Activated CD4-positive, alpha-beta T cell treated with anti-CD3 and anti-CD28 coated beads, Interleukin-2, amount 50 U/mL, for 16 hours (primary cell): ENCODE measurements around the gene INTS15.
"Not testable (repeated sequence)": the region's sequence is repeated elsewhere in the genome, so short reads cannot be mapped to it uniquely, and the experiment has no call there.

ENCODE experiments used
- DNase-seq: peaks from one replicate; pipeline ENCODE4 v3.0.0-alpha.2; 2020

INTS15 gene

DNA sequence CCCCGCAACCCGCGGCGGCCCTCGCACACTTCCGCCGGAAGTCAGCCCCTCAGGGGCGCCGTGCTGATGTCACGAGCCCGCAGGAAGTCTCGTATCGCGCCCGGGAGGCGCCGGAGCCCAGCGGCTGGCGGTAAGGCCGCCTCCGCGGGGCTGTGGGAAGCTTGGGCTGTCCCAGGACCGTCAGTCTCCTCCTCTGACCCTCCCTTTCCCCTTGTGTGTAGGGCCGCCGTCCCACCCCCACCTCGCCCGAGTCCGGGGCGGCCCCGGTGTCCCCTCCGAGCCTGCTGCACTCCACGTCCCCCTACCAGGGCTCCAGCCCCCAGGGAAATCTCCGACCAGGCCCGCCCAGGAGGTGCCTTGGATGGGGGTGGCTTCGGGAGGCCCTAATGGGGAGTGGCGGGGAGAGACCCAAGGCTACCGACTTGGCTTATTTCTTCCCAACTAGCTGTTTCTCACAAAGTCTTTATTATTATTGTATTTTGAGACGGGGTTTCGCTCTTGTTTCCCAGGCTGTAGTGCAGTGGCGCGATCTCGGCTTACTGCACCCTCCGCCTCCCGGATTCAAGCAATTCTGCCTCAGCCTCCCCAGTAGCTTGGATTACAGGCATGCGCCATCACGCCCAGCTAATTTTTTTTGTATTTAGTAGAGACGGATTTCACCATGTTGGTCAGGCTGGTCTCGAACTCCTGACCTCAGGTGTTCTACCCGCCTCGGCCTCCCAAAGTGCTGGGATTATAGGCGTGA lies 12.3 kb upstream of the INTS15 start, which contains the start of gene ZDHHC4:
ZDHHC4 (plus strand) TSS at position 86 of the 745 bp plus-strand sequence. CDS start 3,108 bp downstream, outside the sequence.
- peak; percentile 93 for DNase-seq

- no peak for DNase-seq
These were observed 11.4 kb upstream of the INTS15 start for GRCh38 chr7:6578114-6579084.

- no peak for DNase-seq
These were observed 10.4 kb upstream of the INTS15 start for GRCh38 chr7:6579446-6579845.

- DNase-seq, result not testable (repeated sequence)
These were observed 3.9 kb upstream of the INTS15 start for GRCh38 chr7:6585746-6586432.

- DNase-seq, result no peak
These were observed 1.3 kb upstream of the INTS15 start for GRCh38 chr7:6588566-6588965.

GRCh38 chr7:6589151-6589828 lies 531 bp upstream of the INTS15 start:
- no peak for DNase-seq

- DNase-seq, result no peak
These were observed 857 bp downstream of the INTS15 start for GRCh38 chr7:6590645-6591110.

- DNase-seq, result no peak
These were observed 10.3 kb downstream of the INTS15 start for GRCh38 chr7:6600093-6600492.

DNA sequence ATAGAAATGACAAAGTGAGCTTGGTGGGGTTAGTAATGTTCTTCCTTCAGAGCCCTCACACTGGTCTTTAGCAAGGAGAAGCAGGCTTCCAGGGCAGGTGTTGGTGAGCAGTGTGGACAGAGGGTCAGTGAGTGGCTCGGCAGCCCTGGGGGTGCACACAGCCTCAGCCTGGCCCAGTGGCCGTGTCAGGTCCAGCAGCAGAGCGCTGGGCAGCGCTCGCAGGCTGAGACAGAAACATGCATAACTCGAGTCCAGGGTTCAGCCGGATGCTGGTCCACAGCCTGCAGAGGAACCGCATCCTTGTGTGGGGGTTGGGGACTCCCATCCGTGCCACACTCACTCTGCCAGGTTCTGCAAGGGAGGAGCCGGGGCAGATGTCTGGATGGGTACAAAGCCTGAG lies 14.6 kb downstream of the INTS15 start:
- DNase-seq, result no peak

GRCh38 chr7:6606866-6607583 lies 17.2 kb downstream of the INTS15 start:
- DNase-seq, result no peak

GRCh38 chr7:6607651-6608051 lies 17.8 kb downstream of the INTS15 start:
- DNase-seq, result no peak

DNA sequence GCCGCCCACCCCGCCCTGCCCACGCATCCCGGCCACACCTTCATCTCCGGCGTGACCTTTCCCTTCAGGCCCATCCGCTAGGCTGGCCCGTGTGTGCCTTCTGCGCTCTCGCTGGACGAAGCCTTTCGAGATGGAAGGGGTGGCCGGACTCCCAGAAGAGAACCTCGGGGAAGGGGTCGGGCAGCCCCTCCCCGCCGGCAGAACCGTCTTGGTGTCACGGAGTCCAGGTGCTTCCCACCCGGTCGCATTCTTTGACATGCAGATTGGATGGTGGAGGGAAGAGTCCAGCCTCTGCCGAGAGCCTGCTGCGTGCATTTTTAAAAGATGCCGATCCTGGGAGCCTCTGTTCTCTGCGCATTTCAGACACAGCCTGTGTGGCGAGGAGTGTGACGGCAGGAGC lies 18.3 kb downstream of the INTS15 start:
- DNase-seq, result no peak

- DNase-seq, result no peak
These were observed 19.0 kb downstream of the INTS15 start for GRCh38 chr7:6608794-6609193.

GRCh38 chr7:6612819-6613218 lies 23.0 kb downstream of the INTS15 start:
- no peak for DNase-seq

- no peak for DNase-seq
These were observed 23.9 kb downstream of the INTS15 start for GRCh38 chr7:6613706-6614105.

GRCh38 chr7:6614953-6615722 lies 25.3 kb downstream of the INTS15 start, which contains the start of gene ZNF853:
TSS of gene ZNF853 (plus strand) at chr7:6615610. CDS start at chr7:6616175, 565 bp downstream.
- no peak for DNase-seq

GRCh38 chr7:6615723-6616555 lies 26.1 kb downstream of the INTS15 start:
- no peak for DNase-seq

- DNase-seq, result no peak
These were observed 27.2 kb downstream of the INTS15 start for GRCh38 chr7:6616854-6617643.

DNA sequence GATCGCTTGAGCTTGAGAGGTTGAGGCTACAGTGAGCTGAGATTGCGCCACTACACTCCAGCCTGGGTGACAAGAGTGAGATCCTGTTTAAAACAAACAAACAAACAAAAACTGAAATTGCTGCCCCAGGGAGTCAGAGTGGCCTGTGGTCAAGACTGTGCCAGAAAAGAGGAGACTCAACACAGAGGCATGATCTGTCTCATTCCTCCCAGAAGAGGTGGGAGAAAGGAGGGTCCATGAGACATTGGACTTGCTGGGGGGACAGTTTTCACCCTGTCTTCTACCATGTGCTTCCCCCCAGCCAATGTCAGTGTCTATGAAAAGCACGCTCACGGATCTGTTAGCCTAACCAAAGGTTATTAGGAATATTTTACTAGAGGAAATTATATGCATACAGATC lies 28.8 kb downstream of the INTS15 start:
- DNase-seq, result no peak
